ENCODE measurements around the gene PSMD13.

The PSMD13 gene

GRCh38 chr11:241634-242033 is 4.9 kb downstream of the PSMD13 start:
- H3K4me2 ChIP-seq (ENCODE audit: low read length) = no peak overlapping the region
- H3K79me2 ChIP-seq (ENCODE audit: insufficient read depth, low read length) = peaks cover 32% of the 10 kb centered on the region
- H2AFZ ChIP-seq (ENCODE audit: low read length) = no peak overlapping the region
- H3K9ac ChIP-seq (ENCODE audit: low read length) = no peak overlapping the region
- no peaks in the 10 kb centered on the region for H4K20me1 ChIP-seq (ENCODE audit: insufficient read depth, low read length)
- peaks cover 80% of the 10 kb centered on the region for H3K36me3 ChIP-seq (ENCODE audit: insufficient read depth, low read length)
- H3K4me1 ChIP-seq (ENCODE audit: insufficient read depth, low read length, severe bottlenecking) = peaks cover 15% of the 10 kb centered on the region
- no peaks in the 10 kb centered on the region for H3K9me3 ChIP-seq (ENCODE audit: low read length)
- H3K27me3 ChIP-seq (ENCODE audit: insufficient read depth, low read length) = no peaks in the 10 kb centered on the region
- TF ChIP-seq EZH2 (IDR thresholded peaks at IDR 0.05; ENCODE audit: borderline replicate concordance, low read length) (no peak), CTCF (IDR thresholded peaks at IDR 0.05; ENCODE audit: low read length) (no peak)
- H3F3A ChIP-seq (ENCODE audit: insufficient read depth, low read length) = no peaks in the 10 kb centered on the region
- no peak overlapping the region for H3K4me3 ChIP-seq (ENCODE audit: low read depth, low read length, poor library complexity, severe bottlenecking)
- no peak overlapping the region for H3K27ac ChIP-seq (ENCODE audit: low read depth, low read length, poor library complexity, severe bottlenecking)
- no peaks in the 10 kb centered on the region for H3K9me2 ChIP-seq (ENCODE audit: low read depth, low read length)

- TF ChIP-seq CTCF (IDR thresholded peaks at IDR 0.05; ENCODE audit: low read length) (no peak), EZH2 (IDR thresholded peaks at IDR 0.05; ENCODE audit: borderline replicate concordance, low read length) (no peak)
- H3K79me2 ChIP-seq (ENCODE audit: insufficient read depth, low read length) = peaks cover 7% of the 10 kb centered on the region
These were observed 7.6 kb downstream of the PSMD13 start for GRCh38 chr11:244376-244775.

GRCh38 chr11:249062-249461 is 12.3 kb downstream of the PSMD13 start:
- Histone ChIP-seq H3K27ac (ENCODE audit: low read depth, low read length, poor library complexity, severe bottlenecking) (no peak overlapping the region), H3K4me2 (ENCODE audit: low read length) (no peak overlapping the region), H3F3A (ENCODE audit: insufficient read depth, low read length) (no peaks in the 10 kb centered on the region), H3K27me3 (ENCODE audit: insufficient read depth, low read length) (no peaks in the 10 kb centered on the region), H3K9ac (ENCODE audit: low read length) (no peak overlapping the region), H3K36me3 (ENCODE audit: insufficient read depth, low read length) (peaks cover 93% of the 10 kb centered on the region), H4K20me1 (ENCODE audit: insufficient read depth, low read length) (no peaks in the 10 kb centered on the region), H3K9me2 (ENCODE audit: low read depth, low read length) (no peaks in the 10 kb centered on the region), H2AFZ (ENCODE audit: low read length) (no peak overlapping the region), H3K9me3 (ENCODE audit: low read length) (no peaks in the 10 kb centered on the region), H3K79me2 (ENCODE audit: insufficient read depth, low read length) (no peaks in the 10 kb centered on the region), H3K4me1 (ENCODE audit: insufficient read depth, low read length, severe bottlenecking) (no peaks in the 10 kb centered on the region), H3K4me3 (ENCODE audit: low read depth, low read length, poor library complexity, severe bottlenecking) (no peak overlapping the region)
- TF ChIP-seq CTCF (IDR thresholded peaks at IDR 0.05; ENCODE audit: low read length) (no peak), EZH2 (IDR thresholded peaks at IDR 0.05; ENCODE audit: borderline replicate concordance, low read length) (no peak)

More at GRCh38 chr11:244376-244775, 7.6 kb downstream of the PSMD13 start:
- H3K27me3 ChIP-seq (ENCODE audit: insufficient read depth, low read length) = no peaks in the 10 kb centered on the region
- no peak overlapping the region for H3K27ac ChIP-seq (ENCODE audit: low read depth, low read length, poor library complexity, severe bottlenecking)
- H3K4me3 ChIP-seq (ENCODE audit: low read depth, low read length, poor library complexity, severe bottlenecking) = no peak overlapping the region
- H3K9ac ChIP-seq (ENCODE audit: low read length) = no peak overlapping the region
- no peaks in the 10 kb centered on the region for H3K4me1 ChIP-seq (ENCODE audit: insufficient read depth, low read length, severe bottlenecking)
- H3K9me3 ChIP-seq (ENCODE audit: low read length) = no peaks in the 10 kb centered on the region
- peaks cover 94% of the 10 kb centered on the region for H3K36me3 ChIP-seq (ENCODE audit: insufficient read depth, low read length)
- H3K4me2 ChIP-seq (ENCODE audit: low read length) = no peak overlapping the region
- no peaks in the 10 kb centered on the region for H3F3A ChIP-seq (ENCODE audit: insufficient read depth, low read length)
- H4K20me1 ChIP-seq (ENCODE audit: insufficient read depth, low read length) = no peaks in the 10 kb centered on the region
- H3K9me2 ChIP-seq (ENCODE audit: low read depth, low read length) = no peaks in the 10 kb centered on the region
- H2AFZ ChIP-seq (ENCODE audit: low read length) = no peak overlapping the region

Measured in OCI-LY1 (cell line).